Embryonic facial prominence (tissue), 1 donor: ENCODE measurements around the gene NRN1.

Experiments used
- DNase-seq: peaks from one replicate; pipeline ENCODE4 v3.0.0-alpha.2; 2016; ENCODE audit errors: extremely low spot score

NRN1 gene

DNA sequence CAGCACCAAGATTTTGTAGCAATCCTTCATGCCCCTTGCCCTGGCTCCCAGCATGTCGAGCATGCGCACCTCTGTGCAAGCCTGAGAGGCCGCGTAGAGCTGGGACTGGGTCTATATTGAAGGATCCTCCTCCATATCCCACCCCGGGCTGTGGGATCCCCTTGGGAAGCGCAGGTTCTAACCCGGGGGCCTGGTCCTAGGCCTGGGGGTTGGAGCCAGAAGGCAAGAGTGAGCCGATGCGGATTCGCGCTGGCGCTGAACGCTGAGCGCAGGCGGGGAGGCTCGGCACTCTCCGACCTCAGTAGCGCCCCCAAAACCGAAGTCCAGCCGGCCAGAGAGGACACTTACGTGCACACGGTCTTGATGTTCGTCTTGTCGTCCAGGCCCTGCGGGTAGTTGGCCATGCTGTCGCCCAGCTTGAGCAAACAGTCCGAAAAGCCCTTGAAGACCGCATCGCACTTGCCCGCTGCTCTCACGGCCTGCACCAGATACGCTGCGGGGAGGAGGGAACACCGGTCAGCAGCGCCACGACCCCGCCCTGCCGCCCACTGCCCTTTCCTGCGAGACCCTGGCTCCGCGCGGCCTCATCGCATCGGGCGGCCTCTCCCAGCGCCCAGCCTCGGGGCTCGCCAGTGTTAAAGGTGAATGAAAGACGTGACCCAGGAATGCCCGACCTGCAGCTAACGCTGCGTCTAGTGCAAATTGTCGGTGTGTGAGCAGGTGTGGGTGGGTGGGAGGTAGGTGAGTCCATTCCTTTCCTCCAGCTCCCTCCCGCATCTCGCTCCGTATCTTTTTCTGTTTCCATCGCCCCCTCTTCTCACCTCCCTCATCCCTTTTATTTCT lies 4.5 kb downstream of the NRN1 start:
- DNase-seq, result no peak

GRCh38 chr6:6001443-6001842 lies 5.3 kb downstream of the NRN1 start:
- DNase-seq, result no peak

GRCh38 chr6:5999688-6000608 lies 6.8 kb downstream of the NRN1 start:
- no peak for DNase-seq

DNA sequence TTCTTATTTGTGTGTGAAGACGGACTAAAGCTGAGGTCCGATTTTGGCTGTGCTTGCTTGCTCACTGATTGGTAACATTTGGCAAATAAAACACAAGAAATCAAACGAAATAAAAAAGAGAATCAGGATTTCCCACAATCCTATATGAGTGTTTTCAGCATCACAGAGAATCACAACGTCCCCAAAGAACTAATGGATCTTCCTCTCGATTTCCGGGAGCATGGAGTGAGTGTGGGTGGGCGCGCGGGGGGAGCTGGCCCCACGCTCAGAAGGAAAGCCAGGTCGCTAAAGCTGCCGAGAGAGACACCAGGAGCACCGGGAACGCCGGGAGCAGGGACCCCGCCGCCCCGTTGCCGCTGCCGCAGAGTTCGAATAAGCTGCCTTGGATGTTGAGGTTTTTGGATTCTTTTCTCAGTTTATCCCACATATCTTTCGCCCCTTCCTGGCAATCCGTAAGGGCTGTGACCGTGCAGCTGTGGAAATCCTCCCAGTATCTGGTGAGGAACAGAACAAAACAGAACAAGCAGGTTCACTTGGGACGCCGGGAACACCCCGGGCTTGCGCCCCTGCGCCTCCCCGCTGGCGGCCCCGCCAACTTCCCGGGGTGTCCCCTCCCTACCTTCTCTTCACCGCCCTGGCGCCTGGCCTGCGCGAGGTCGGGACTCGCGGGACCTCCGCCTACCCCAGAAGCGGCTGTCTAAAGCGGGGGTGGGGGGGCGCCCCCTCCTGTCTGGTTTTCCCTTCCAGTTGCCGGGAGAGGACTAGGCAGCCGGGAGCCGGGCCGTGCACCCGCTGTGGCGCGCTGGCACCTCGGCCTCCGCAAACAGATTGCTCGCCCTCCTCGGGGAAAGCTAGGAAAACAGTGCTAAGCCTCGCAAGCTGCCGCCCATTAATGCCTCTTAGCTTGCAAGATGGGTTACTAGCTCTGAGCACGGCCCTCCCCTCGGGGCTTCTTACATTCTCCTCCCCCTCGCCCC lies 7.7 kb downstream of the NRN1 start:
- no peak for DNase-seq

GRCh38 chr6:5998236-5998635 lies 8.5 kb downstream of the NRN1 start:
- DNase-seq, result no peak

DNA sequence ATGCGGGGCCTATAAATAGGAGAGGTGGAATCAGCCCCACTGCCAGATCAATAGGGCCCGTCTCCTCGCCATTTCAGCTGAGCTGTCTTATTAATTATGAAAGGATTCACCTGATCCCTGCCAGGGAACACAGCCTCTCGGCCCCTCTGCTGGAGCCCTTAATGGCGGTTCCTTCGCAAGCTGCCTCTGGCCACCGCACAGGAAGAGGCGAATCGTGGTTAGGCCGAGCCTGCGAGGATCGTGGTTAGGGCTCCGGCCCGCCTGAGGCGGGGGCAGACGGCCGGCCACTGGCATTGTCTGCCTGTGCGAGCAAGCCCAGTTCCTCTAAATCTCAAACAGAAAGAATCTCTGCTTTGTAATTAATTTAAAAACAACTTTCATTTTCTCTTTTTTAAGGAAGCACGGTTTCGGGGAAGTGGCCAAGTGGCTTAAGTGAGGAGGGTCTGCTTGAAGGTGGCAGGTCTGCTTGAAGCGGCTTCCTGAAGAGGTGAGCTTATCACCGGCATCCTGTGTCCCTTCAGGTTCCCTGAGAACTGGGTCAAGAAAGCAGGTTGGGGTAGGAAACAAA lies 9.2 kb downstream of the NRN1 start:
- no peak for DNase-seq

DNA sequence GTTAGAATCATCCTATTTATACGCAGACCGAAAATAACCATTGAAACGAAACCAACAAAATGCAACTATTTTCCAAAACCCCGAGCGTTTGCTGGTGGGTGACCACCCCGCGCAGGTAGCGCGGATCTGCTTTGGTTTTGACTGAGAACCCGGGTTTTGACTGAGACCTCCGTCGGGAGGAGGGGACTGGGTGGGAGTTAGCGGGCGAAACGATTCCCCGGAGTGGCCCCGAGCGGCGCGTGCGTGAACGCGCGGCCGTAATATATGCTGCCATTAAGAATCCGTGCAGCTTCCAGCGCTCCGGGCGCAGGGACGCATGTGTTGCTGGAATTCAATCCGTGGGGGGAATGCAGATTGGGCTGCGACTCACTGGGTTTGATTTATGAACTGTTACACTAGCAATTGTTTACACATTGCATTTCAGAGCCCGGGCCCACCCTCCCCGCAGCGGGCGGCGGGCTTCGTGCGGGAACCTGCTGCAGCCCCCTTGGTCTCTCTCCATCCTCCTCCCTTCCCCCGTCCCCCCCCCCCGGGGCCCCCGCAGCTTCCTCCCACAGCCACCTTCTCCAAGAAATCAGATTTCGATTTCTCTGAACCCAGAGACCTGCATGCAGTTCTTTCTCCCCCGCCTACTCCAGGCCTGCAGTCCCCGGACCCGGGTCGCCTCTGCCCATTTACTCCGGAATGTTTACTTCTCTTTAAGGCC lies 9.9 kb downstream of the NRN1 start:
- DNase-seq, result no peak

DNA sequence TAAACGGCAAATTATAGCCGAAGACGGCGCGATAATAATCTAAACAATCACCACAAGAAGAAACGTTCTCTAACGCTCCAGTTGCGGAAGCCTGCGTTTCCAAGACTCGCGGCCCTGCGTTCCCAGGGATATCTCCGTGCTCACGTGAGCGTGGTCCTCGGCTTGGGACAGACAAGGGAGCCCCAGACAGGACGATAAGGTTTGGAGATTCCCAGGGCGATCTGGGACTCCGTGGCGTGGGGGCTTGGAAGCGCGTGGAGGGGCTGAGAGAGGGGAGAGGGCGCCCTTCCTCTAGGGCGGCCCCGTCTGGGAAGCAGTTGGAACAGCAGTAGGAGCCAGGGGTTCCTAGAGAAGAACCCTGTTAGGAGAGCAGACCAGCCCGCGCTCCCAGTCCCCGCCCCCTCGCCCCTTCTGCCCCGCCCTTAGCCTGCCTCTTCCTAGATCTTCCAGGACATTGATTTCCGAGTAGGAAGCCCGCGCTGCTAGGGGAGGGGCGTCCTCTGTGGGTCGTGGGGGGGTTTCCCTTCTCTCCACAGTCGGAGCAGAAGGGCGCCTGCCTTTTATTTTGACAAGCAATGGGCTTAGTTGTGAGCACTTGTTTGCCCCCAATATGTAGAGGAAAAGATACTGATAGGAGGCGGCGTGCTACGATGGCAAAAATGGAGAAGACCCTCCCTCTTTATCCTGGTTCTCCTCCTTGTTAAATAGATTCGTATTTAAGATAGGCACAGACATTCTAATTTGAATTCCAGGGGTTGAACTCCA lies 10.6 kb downstream of the NRN1 start:
- peak; percentile 58 for DNase-seq

- no peak for DNase-seq
These were observed 11.1 kb downstream of the NRN1 start for GRCh38 chr6:5995658-5995948.

DNA sequence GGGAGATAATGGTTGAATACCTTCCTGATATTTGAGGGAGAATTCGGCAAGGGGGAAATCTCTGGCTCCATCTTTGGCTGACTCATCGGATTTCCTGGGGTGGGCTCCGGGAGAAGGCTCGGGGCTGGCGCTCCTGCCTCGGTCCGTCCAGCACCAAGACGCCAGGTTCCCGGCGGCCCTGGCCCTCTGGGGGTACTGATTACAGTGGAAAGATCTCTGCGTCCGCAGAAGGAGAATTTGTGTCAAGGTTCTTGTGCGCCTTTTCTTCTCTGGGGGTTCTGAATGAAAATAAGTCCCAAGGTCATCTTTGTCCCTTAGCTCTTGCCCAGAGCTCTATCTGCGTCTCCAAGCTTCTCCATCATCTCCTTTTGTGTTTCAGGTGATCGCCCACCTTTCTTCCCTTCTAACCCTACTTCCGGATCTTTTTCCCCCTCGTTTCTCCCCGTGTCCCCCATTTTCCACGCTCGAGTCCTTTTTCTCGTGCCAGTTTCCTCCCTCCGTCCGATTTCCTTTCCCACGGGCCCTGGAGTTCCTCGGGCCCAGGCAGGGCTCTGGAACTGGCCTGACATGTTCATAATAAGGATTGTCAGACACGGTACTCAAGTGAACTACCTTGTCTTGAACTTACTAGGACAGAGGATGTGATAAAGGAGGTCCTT lies 11.6 kb downstream of the NRN1 start:
- DNase-seq, result no peak

DNA sequence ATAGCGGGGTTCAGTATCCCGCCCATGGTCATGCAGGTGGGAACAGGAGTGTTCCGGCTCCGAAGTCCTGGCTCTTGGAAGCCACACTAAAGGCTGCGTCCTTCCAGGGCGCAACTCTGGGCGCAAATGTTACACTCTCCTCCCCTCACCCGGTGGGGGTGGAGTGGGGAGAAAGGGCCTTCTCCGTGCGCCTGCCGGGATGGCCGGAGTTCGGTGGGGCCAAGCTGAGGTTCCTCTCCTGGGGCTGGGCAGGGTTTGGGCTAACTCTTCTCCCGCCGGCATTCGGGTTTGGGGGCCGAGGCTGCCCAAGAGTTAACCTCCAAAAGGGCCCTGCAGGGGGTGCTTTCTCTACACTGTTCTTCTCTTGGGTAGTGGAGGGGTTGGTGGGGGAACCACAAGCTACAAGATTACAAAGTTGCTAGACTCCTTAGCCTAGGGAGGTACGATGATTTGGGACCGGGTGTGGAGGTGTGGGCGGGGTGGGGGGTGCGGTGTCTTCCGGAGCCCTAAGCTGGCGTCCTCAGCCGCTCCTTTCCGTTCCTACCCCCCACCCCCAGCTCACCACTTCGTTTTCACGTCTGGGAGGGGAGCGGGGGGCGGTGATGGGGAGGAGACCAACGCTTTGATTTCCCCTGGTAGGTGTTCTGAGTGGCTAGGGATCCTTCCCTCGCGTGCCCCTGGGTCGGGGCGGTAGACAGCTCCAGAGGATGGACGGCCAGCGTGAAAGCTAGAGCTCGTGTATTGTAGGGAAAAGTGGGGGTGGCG lies 12.3 kb downstream of the NRN1 start:
- no peak for DNase-seq

DNA sequence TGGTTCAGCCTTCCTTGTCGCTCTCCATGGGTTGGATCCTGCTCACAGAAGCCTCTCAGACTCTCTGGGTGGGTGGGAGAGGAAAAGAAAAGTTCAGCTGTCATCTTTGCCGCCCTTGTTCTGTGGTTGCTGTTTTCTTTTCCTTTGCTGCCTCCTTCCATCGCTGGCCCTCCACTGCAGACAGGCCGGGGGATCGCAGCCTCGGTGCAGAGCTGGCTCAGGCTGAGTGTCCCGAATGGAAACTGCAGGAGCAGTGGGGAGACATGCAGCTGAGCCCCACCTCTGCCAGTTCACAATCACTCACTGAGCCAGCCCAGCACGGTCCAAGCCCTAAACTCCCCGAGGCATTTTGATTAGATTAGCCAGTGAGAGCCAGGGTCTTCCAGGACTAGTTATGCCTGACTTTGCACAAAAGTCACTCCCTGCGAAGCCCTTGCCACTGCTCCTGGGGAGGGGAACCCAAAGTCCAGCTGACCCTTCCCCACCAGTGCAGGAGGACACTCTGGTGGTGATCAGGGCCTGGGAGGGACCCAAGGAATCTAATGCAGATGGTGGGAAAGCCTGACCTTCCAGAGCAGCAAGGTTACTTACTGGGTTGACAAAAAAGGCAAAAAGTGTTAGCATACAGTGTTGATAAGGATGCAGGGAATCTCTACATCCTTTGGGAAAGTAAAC lies 14.0 kb downstream of the NRN1 start:
- no peak for DNase-seq

GRCh38 chr6:5990786-5991185 lies 15.9 kb downstream of the NRN1 start:
- DNase-seq, result no peak

- no peak for DNase-seq
These were observed 17.5 kb downstream of the NRN1 start for GRCh38 chr6:5989141-5989723.

DNA sequence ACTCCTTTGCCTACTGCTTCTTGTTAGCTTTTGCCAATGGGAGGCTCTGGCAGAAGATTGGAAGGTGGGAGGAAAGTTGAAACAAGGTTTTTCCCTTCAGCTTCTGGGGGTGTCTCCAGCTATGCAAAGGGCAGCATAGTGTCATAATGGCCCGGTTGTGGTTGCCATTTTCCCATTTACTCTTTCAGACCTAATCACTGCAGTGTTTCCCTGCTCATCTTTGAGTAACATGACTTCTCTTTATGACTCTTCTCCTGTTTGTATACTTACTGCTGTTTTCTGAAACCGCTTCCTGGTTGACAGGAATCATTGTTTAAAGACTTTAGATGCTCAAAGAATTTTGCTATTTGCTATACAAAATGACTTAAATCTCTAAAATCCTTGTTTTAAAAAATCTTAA lies 19.9 kb downstream of the NRN1 start:
- DNase-seq, result no peak

GRCh38 chr6:5984150-5985089 lies 22.3 kb downstream of the NRN1 start:
- no peak for DNase-seq
